Panc1 (cell line): ENCODE measurements around the gene WIZ. TPM values are rescaled to one million over a fixed set of nuclear protein-coding genes. Genes with fewer than 3 reads are reported as not detected.

ENCODE experiments used
- ATAC-seq: fragments of 200-7000 bp; cut with Tn5 transposase; 2 replicates; pipeline ENCODE4 v1.9.1; 2020; ENCODE audit warnings: mild to moderate bottlenecking, moderate library complexity
- BruUV-seq: library from RNA; stranded (reverse); fragments of 400-500 nt; replicated peaks from 2 replicates; lab custom pipeline; 2021; lab: Mats Ljungman, UMichigan
- CTCF ChIA-PET: fragments of 300-600 bp; sonication (Branson Sonifier 250); formaldehyde crosslinking; loops from one replicate; lab custom pipeline; 2022; ENCODE audit warnings: antibody characterized with exemption; lab: Charles Lee
- POLR2A ChIA-PET: fragments of 300-600 bp; sonication (Branson Sonifier 250); formaldehyde crosslinking; loops from one replicate; lab custom pipeline; 2022; ENCODE audit warnings: antibody characterized with exemption; lab: Charles Lee
- DNase-seq: peaks from one replicate; pipeline ENCODE4 v3.0.0-alpha.2; 2010; ENCODE audit warnings: low read depth, low spot score
- H3K27ac ChIP-seq: 2 replicates; pipeline ENCODE4 v1.5.1; 2011; ENCODE audit warnings: mild to moderate bottlenecking, low read length, inconsistent platforms
- H3K27me3 ChIP-seq: fragments of 200-500 bp; sonication (Bioruptor generic); 2 replicates; pipeline ENCODE4 v1.6.0; 2014; ENCODE audit warnings: low read length, inconsistent platforms; ENCODE audit not compliant: control insufficient read depth, insufficient read depth
- H3K36me3 ChIP-seq: fragments of 200-500 bp; sonication (Bioruptor generic); 2 replicates; pipeline ENCODE4 v1.5.1; 2014; ENCODE audit warnings: inconsistent platforms, mild to moderate bottlenecking, low read length, moderate library complexity; ENCODE audit not compliant: control insufficient read depth, insufficient read depth
- H3K4me1 ChIP-seq: 2 replicates; pipeline ENCODE4 v1.5.1; 2011; ENCODE audit warnings: inconsistent platforms, mild to moderate bottlenecking, low read length, moderate library complexity; ENCODE audit not compliant: control insufficient read depth, insufficient read depth
- H3K4me3 ChIP-seq, 2 experiments: 2 replicates each; pipeline ENCODE4 v1.5.1; 2011 to 2012; ENCODE audit warnings: low read depth in 2 of 2, low read length in 2 of 2, mild to moderate bottlenecking in 2 of 2, inconsistent platforms in 1 of 2, moderate library complexity in 1 of 2
- H3K9me3 ChIP-seq: fragments of 200-500 bp; sonication (Bioruptor generic); 2 replicates; pipeline ENCODE4 v1.5.1; 2014; ENCODE audit warnings: low read depth, mild to moderate bottlenecking, inconsistent platforms, low read length, moderate library complexity; ENCODE audit not compliant: control insufficient read depth, insufficient read depth
- POLR2AphosphoS5 ChIP-seq: IDR thresholded peaks from 2 replicates; pipeline ENCODE4 v1.6.1; 2012; ENCODE audit warnings: mild to moderate bottlenecking, low read depth, low read length, moderate library complexity
- REST ChIP-seq, 2 experiments: IDR thresholded peaks; 2 replicates each; pipeline ENCODE4 v1.6.1; 2011 to 2012; ENCODE audit warnings: low read depth in 2 of 2, control low read depth in 1 of 2, low read length in 1 of 2, mild to moderate bottlenecking in 1 of 2, moderate library complexity in 1 of 2; ENCODE audit not compliant: insufficient read depth in 1 of 2
- SIN3A ChIP-seq: IDR thresholded peaks from 2 replicates; pipeline ENCODE4 v1.6.1; 2012; ENCODE audit warnings: low read depth, mild to moderate bottlenecking, low read length, moderate library complexity, borderline replicate concordance; ENCODE audit not compliant: insufficient read depth
- TCF7L2 ChIP-seq: IDR thresholded peaks from 2 replicates; pipeline ENCODE4 v1.6.1; 2011; ENCODE audit warnings: mild to moderate bottlenecking, low read depth, low read length, inconsistent platforms
- in situ Hi-C: cut with HindIII; loops from 2 replicates; pipeline ENCODE4 v1.10.0; 2016; ENCODE audit warnings: low sequenced_read_pairs, low pct_unique_long_range_greater_than_20kb
- intact Hi-C: fragments of 100-400 bp; cut with micrococcal nuclease; formaldehyde crosslinking; loops from one replicate; pipeline ENCODE4 v1.10.0; 2022; ENCODE audit not compliant: unreplicated experiment
- total RNA-seq: library from RNA; stranded (reverse); gene quantifications from one replicate; pipeline ENCODE4 v1.2.1, GENCODE V29; 2021; ENCODE audit not compliant: unreplicated experiment
- TF ChIP-seq, protein P1 (sequence below): fragments of 450-650 bp; IDR thresholded peaks from 2 replicates; pipeline ENCODE4 v1.5.1; 2017; ENCODE audit warnings: mild to moderate bottlenecking

The WIZ gene
- total RNA-seq, 1 experiment from 2014 or later = 41.9 TPM

DNA sequence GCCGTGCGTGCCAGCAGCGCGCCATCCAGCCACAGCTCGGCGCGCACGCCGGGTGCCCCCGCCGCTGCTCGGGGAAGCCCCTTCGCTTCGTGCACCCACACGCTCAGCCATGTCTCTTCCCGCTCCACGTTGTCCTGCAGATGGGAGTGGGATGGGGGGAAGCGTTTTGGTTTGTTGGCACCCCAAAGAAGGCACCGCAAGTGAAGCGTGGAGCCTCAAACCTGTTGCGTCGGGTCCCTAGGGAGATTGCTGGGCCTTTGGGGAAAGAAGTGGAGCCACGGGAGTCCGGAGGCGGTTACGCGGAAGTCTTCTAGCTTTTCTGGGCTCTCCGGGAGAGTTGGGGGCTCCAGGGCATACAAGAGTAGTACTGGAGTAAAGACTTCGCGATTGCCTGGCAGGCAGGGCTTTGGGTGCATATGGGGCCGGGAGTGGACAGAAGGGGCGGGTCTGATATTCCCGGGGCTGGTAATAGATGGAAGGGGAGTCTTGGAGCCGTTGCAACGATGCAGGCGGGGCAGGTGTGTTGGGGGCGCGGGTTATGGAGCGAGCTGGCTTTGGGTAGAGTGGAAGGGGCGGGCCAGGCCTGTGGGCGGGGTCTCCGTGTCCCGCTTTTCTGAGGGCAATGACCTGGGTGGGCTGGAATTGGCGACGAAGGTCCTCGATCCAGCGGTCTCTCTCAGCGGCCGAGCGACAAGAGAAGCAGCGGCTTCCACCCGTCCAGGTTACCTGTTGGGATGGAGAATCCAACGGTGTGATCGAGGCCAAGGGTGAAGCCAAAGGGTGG lies 8.1 kb upstream of the WIZ start:
- ATAC-seq = no peak

GRCh38 chr19:15456871-15457700 lies 7.3 kb upstream of the WIZ start:
- DNase-seq (no peak), ATAC-seq (no peak)
- Histone ChIP-seq H3K4me3 (no peak overlapping the region), H3K9me3 (no peaks in the 10 kb centered on the region), H3K27me3 (no peaks in the 10 kb centered on the region), H3K27ac (no peak overlapping the region), H3K4me1 (no peaks in the 10 kb centered on the region), H3K36me3 (no peaks in the 10 kb centered on the region)
- BruUV-seq = no TSS peak
- in situ Hi-C loops (no loop called here), intact Hi-C loops (no loop called here)
- TF ChIP-seq SIN3A (no peak), POLR2AphosphoS5 (no peak), TCF7L2 (no peak)
- TF ChIP-seq, protein P1, sequence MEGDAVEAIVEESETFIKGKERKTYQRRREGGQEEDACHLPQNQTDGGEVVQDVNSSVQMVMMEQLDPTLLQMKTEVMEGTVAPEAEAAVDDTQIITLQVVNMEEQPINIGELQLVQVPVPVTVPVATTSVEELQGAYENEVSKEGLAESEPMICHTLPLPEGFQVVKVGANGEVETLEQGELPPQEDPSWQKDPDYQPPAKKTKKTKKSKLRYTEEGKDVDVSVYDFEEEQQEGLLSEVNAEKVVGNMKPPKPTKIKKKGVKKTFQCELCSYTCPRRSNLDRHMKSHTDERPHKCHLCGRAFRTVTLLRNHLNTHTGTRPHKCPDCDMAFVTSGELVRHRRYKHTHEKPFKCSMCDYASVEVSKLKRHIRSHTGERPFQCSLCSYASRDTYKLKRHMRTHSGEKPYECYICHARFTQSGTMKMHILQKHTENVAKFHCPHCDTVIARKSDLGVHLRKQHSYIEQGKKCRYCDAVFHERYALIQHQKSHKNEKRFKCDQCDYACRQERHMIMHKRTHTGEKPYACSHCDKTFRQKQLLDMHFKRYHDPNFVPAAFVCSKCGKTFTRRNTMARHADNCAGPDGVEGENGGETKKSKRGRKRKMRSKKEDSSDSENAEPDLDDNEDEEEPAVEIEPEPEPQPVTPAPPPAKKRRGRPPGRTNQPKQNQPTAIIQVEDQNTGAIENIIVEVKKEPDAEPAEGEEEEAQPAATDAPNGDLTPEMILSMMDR = no peak
- ChIA-PET CTCF (no interaction called here), POLR2A (no interaction called here)

More for the DNA sequence above, 8.1 kb upstream of the WIZ start:
- no peaks in the 10 kb centered on the region for H3K36me3 ChIP-seq
- no TSS peak for BruUV-seq
- in situ Hi-C loops (no loop called here), intact Hi-C loops (no loop called here)
- ChIA-PET POLR2A (no interaction called here), CTCF (no interaction called here)
- no peaks in the 10 kb centered on the region for H3K27me3 ChIP-seq
- H3K4me1 ChIP-seq = no peaks in the 10 kb centered on the region
- DNase-seq = no peak
- no peak overlapping the region for H3K27ac ChIP-seq
- TF ChIP-seq POLR2AphosphoS5 (no peak), REST (IDR thresholded peaks at IDR 0.05; ENCODE audit: insufficient read depth in 1 of 2, low read depth in 2 of 2, low read length in 1 of 2) (no peak), SIN3A (no peak), TCF7L2 (no peak)
- TF ChIP-seq, protein P1 = no peak
- no peaks in the 10 kb centered on the region for H3K9me3 ChIP-seq
- no peak overlapping the region for H3K4me3 ChIP-seq
